Stimulated activated CD8-positive, alpha-beta memory T cell treated with anti-CD3 and anti-CD28 coated beads, Interleukin-7, amount 100 ng/mL, for 4 hours (primary cell): ENCODE data around the gene MYPOP.
A peak's percentile ranks its signal among the peaks of the same experiment; 100 is the strongest.
"Not testable (repeated sequence)": the region's sequence is repeated elsewhere in the genome, so short reads cannot be mapped to it uniquely, and the experiment has no call there.

ENCODE experiments used
- DNase-seq, 2 donors: peaks; one replicate each; pipeline ENCODE4 v3.0.0-alpha.2; 2020; ENCODE audit warnings: low read depth in 2 of 2

MYPOP gene

DNA sequence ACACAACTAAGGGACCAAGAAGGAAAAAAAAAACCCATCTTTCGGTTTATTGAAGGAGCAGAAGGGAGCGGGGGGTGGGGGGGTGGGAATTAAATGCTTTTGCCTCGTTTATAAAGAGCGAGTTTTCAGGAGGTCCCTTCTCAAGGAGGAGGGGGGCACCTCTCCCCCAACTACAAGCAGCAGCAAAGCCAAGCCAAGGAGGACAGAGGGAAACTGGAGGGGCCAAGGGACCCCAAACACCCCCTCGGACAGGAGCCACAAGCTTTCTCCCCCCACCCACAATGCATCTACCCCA, 18.9 kb downstream of the MYPOP start:
- no peak for DNase-seq

DNA sequence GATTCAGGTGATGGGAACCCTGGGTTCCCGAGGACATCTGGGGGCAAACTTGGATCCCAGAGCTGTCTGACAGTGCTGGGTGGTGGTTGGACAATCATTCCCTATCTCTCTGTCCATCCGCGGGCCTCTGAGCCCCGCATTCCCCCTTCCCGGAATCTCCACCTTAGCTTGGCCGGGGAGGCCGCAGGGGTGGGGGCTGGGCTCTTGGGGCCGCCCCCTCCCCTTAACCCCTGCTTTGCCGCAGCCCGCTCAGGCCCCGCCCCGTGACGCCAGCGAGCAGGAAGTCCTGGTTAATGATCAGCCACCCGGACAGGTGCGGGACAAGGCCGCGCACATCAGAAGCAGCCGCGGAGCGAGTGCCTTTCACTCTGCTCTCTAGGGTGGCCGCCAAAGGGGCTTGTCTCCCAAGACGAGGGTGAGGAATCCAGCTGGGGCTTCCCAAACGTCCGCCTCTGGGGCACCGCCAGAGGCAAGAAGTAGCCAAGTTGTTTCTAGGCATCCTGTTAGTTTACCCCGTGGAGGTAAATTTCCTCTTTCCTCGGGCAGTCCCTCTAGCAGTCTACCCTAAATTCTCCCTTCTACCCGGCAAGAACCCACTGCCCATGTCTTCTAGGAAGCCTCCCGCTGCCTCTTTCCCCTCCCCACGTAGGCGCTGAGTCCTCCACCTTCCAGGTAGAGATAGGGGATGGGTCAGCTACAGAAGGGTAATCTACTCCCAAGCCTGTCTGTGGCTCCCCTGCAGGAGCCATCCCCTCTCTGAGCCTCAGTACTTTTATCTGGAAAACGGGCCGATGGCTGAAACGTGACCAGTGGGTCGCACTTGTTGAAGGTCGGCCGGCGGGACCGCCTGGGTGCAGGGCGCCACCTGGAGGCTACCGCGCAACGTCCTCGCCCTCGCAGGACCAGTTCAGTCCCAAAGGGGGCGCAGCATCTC, 19.5 kb downstream of the MYPOP start:
- peak; percentile 59 to 70 for DNase-seq

- DNase-seq: no peak
Observed at GRCh38 chr19:45881909-45882528, 20.4 kb downstream of the MYPOP start.

GRCh38 chr19:45881082-45881908, 21.1 kb downstream of the MYPOP start:
- DNase-seq: no peak

GRCh38 chr19:45879971-45880370, 22.4 kb downstream of the MYPOP start:
- DNase-seq: no peak

- DNase-seq: no peak
Observed at GRCh38 chr19:45879055-45879454, 23.4 kb downstream of the MYPOP start.

GRCh38 chr19:45878043-45878794, 24.2 kb downstream of the MYPOP start:
- DNase-seq: no peak

GRCh38 chr19:45876411-45877197, 25.8 kb downstream of the MYPOP start:
- DNase-seq: no peak

DNA sequence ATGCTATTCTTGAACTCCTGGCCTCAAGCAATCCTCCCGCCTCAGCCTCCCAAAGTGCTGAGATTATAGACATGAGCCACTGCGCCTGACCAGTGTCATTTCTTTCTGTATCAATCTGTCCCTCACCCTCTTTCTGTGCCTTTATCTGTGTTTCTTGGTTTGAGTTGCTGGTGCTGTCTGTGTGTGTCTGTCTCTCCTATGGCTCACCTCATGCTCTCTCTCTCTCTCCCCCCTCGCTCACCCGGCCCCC, 26.3 kb downstream of the MYPOP start:
- no peak for DNase-seq

- DNase-seq: no peak
Observed at GRCh38 chr19:45874620-45874966, 27.8 kb downstream of the MYPOP start.

DNA sequence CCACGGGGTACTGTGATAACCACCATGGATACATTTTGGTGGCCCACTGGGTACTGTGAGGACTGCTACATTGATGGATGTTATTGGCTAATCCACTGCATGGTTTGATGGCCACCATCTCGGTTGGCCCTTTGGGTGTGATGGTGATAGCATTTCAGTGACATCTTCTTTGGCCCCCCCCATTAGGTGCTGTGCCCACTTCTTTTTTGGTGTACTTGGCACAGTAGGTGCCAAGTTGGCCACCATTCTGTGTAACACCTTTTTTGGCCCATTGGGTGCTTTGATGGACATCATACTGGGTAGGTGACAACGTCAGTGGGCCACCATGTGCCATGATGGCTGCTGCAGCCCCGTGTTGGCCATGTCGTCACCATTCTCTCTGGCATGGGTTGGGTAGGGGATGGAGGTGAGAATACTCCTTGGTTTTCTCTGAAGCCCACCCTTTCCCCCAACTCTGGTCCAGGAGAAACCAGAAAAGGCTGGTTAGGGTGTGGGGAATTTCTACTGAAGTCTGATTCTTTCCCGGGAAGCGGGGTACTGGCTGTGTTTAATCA, 29.1 kb downstream of the MYPOP start:
- no peak for DNase-seq

DNA sequence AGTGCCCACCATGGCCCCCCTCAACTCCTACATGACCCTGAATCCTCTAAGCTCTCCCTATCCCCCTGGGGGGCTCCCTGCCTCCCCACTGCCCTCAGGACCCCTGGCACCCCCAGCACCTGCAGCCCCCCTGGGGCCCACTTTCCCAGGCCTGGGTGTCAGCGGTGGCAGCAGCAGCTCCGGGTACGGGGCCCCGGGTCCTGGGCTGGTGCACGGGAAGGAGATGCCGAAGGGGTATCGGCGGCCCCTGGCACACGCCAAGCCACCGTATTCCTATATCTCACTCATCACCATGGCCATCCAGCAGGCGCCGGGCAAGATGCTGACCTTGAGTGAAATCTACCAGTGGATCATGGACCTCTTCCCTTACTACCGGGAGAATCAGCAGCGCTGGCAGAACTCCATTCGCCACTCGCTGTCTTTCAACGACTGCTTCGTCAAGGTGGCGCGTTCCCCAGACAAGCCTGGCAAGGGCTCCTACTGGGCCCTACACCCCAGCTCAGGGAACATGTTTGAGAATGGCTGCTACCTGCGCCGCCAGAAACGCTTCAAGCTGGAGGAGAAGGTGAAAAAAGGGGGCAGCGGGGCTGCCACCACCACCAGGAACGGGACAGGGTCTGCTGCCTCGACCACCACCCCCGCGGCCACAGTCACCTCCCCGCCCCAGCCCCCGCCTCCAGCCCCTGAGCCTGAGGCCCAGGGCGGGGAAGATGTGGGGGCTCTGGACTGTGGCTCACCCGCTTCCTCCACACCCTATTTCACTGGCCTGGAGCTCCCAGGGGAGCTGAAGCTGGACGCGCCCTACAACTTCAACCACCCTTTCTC, 30.1 kb downstream of the MYPOP start:
- no peak for DNase-seq

DNA sequence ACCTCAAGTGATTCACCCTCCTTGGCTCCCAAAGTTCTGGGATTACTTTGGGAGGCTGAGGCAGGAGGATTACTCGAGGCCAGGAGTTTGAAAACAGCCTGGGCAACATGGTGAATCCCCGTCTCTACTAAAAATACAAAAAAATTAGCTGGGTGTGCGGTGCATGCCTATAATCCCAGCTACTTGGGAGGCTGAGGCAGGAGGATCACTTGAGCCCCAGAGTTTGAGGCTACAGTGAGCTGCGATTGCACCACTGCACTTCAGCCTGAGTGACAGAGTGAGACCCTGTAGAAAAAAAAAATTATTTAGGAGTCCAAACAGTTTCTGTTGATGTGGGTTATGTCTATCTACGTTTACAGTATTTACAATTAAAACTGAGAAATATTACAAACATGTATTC, 31.6 kb downstream of the MYPOP start:
- DNase-seq: no peak

- not testable (repeated sequence) for DNase-seq
Observed at GRCh38 chr19:45867241-45867640, 35.2 kb downstream of the MYPOP start.

DNA sequence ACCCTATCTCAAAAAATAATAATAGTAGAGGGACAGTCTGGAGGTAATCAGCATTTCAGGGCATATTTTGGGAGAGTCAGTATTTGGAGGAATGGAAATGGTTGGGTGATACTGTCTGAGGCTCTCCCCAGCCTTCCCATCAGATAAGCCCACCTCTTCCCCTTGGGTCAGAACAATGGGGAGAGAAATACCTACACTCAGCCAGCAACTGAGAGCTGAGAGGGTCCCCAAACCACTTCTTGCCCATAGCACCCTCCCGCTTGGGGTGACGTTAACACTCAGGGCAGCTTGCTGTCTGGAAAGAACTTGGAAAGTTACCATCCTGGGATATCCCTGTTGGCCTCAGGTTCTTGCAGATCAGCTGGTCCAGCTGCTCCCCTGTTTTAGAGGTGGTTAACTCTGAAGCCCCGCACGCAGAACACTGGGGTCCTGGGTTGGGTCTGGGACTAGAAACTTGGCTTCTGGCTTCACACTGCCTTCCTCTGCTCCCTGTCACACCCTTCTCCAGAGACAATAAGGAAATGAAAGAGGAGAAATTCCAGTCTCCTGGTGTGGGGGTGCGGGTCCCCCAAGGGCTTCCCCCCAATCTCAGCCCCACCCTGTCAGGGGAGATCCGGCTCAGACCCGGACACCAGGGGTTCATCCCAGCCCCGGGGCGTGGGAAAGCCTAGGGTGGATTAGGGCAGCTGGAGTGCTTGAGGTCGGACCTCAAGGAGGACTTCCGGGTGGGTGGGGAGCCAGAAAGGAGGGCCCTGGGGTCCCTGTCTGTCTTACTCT, 35.8 kb downstream of the MYPOP start:
- DNase-seq: no peak

- DNase-seq: no peak
Observed at GRCh38 chr19:45865269-45865948, 37.0 kb downstream of the MYPOP start.

- DNase-seq: no peak
Observed at GRCh38 chr19:45864629-45865082, 37.8 kb downstream of the MYPOP start.

GRCh38 chr19:45863840-45864628, 38.4 kb downstream of the MYPOP start, which contains the start of gene FOXA3:
Gene FOXA3 (plus strand): TSS chr19:45864326. CDS start chr19:45864457, 131 bp downstream.
- peak in 1 of 2 donors; percentile 45 for DNase-seq
